HG03108 (cell line): ENCODE measurements around the gene FLT4.
"Not testable (repeated sequence)": the region's sequence is repeated elsewhere in the genome, so short reads cannot be mapped to it uniquely, and the experiment has no call there.

Experiments used
- ATAC-seq: cut with Tn5 transposase; IDR thresholded peaks from one replicate; pipeline ENCODE4 v1.9.1; 2021; ENCODE audit warnings: moderate library complexity; ENCODE audit not compliant: unreplicated experiment

FLT4 gene

GRCh38 chr5:180649297-180650039, at the start of gene FLT4:
Gene FLT4, minus strand, starts transcription at chr5:180649600. Its CDS starts 55 bp downstream, at chr5:180649545.
- no peak for ATAC-seq

- ATAC-seq: no peak
Measured at GRCh38 chr5:180699042-180699441, 49.6 kb upstream of the FLT4 start.

GRCh38 chr5:180696116-180696515, 46.7 kb upstream of the FLT4 start:
- no peak for ATAC-seq

GRCh38 chr5:180692429-180692828, 43.0 kb upstream of the FLT4 start:
- ATAC-seq: no peak

DNA sequence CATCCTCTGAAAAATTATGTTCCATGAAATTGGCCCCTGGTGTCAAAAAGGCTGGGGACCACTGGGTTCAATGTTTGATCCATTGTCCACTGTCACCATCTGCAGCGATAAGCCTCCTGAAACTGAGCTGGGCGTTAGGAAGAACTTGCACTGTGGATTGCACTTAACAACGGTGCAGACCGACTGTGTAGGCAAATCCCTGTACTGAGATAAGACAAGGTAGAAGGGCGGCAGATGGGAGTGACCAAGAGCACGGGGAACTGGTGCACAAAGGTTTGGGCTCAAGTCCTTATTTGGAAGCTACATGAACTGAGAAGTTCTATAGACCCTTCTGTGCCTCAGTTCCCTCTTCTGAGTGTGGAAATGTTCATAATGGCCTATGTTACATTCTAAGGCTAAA, 41.6 kb upstream of the FLT4 start:
- ATAC-seq: no peak

DNA sequence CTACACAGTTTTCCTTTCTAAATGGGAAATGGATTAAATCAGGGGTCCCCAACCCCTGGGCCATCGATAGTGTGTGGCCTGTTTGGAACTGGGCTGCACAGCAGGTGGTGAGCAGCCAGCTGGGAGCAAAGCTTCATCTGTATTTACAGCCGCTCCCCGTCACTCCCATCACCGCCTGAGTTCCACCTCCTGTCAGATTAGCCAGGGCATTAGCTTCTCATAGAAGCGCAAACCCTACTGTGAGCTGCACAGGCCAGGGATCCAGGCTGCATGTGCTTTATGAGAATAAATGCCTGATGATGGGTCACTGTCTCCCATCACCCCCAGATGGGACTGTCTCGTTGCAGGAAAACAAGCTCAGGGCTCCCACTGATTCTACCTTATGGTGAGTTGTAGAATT, 41.2 kb upstream of the FLT4 start:
- no peak for ATAC-seq

DNA sequence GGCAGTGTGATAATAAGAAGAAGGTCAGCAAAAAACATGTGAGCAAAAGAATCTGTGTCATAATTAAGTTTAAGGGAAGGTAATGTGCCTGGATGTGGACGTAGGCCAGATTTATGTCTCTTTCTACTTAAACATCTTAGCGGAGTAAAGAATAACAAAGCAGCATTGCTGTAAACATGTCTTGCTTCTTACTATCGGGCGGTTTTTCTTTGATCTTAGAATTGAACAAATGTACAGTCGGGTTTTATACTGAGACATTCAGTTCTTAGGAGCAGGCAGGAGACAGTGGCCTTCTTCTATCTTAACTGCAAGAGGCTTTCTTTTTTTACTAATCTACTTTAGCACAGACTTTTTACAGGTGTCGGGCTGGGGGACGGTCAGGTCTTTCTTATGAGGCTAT, 40.4 kb upstream of the FLT4 start:
- ATAC-seq: no peak

DNA sequence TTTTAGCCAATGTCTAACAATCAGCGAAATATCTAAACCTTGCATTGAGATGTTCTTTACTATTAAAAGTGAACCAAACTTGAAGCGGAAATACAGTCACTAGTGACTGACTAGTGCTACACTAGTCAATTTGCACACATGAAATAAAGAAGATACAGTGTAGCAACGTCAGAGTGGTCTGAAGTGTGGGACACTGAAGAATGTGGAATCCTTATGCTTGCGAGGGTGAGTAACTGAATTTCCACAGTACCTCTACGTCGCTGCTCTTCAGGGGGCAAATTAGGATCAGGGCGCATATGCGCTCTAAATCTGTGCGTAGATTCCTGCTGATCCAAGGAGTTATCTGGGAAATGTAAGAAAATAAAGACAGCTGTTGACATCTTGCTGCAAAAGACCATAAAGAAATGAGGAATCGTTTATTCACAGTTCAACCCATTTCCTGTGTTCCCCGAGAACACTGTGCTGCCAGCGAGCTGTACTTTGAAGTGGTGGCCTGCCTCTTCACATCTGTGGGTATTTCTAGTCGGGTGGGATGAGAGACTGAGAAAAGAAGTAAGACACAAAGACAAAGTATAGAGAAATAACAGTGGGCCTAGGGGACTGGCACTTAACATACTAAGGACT, 39.8 kb upstream of the FLT4 start:
- no peak for ATAC-seq

GRCh38 chr5:180688330-180689070, 39.1 kb upstream of the FLT4 start:
- ATAC-seq: no peak

- ATAC-seq: not testable (repeated sequence)
Measured at GRCh38 chr5:180686799-180687198, 37.4 kb upstream of the FLT4 start.

GRCh38 chr5:180684623-180685161, 35.3 kb upstream of the FLT4 start:
- no peak for ATAC-seq

- ATAC-seq: no peak
Measured at GRCh38 chr5:180683220-180683922, 34.0 kb upstream of the FLT4 start.

GRCh38 chr5:180682560-180682959, 33.2 kb upstream of the FLT4 start:
- ATAC-seq: no peak

DNA sequence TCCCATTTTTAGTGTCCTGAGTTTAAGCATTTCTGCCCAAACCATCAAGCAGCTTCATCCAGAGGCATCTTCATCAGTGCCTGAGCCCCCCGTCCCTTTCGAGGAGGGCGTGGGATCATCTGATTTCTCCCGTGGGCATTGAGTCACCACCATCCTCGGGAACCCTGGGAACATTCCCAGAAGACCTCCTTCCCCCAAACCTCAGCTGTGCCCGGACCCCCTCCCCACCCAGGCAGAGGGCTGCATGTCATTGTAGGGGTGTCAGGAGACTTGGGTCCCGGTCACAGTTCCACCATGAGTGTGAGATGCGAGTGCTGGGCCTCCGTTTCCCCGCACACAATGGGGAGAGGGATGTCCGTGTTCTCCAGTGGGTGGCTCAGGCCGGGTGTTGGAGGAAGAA, 32.6 kb upstream of the FLT4 start:
- not testable (repeated sequence) for ATAC-seq

- ATAC-seq: not testable (repeated sequence)
Measured at GRCh38 chr5:180678319-180678718, 28.9 kb upstream of the FLT4 start.

GRCh38 chr5:180675036-180675635, 25.7 kb upstream of the FLT4 start:
- no peak for ATAC-seq

DNA sequence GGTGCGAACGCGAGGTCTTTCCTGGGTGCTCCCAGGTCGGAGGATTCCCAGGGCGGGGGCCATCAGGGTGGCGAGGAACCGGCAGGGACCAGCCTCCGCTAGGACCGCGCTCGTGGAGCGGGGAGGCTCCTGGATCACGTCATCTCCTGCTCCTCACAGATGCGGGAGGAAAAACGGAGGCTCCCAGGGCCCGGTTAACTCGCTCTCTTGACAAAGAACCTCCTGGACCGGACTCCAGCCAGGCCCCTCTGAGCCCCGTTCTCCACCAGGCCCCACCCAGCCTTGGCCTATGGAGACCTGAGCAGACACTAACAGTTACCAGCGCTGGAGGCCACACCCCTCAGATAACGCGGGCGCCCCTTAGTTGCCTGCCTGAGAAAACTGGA, 24.7 kb upstream of the FLT4 start:
- not testable (repeated sequence) for ATAC-seq

- ATAC-seq: no peak
Measured at GRCh38 chr5:180673371-180674089, 24.1 kb upstream of the FLT4 start.

DNA sequence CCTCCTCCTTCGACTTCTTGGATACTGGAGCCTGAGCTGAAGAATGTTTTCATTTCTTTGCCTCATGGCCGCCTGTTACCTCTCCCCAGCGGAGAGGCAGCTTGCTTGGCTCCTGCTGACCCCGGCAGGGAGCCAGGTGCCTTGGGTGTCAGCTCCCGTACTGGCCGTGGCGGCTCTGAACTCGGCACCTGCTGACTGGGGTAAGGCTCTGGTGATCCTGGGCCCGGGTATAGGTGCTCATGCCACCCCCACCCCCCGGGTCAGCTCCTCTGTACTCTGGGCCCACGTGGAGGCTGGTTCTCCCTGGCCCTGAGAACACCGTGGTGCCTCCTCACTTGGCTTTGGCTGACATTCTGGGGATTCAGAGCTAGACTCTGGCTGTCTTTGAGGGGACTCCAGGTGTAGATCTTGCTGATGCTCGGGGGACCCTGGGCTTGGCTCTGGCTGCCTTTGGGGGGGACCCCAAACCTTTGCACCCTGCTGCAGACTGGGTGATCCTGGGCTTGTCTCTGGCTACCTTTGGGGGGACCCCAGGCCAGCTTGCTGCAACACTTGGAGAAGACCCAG, 22.6 kb upstream of the FLT4 start:
- ATAC-seq: not testable (repeated sequence)
